Measurements from ENCODE around the gene NFATC2.

Gene NFATC2

GRCh38 chr20:51412333-51412871 is 130.1 kb downstream of the NFATC2 start:
- no peak for DNase-seq (ENCODE audit: low spot score)

GRCh38 chr20:51411870-51412269 is 130.6 kb downstream of the NFATC2 start:
- DNase-seq (ENCODE audit: low spot score): no peak

- no peak for DNase-seq (ENCODE audit: low spot score)
These were observed 131.8 kb downstream of the NFATC2 start for GRCh38 chr20:51410586-51411325.

GRCh38 chr20:51409192-51409880 is 133.2 kb downstream of the NFATC2 start:
- DNase-seq (ENCODE audit: low spot score): no peak

- DNase-seq (ENCODE audit: low spot score): no peak
These were observed 138.0 kb downstream of the NFATC2 start for GRCh38 chr20:51404297-51405060.

- DNase-seq (ENCODE audit: low spot score): no peak
These were observed 138.9 kb downstream of the NFATC2 start for GRCh38 chr20:51403466-51404220.

- no peak for DNase-seq (ENCODE audit: low spot score)
These were observed 140.3 kb downstream of the NFATC2 start for GRCh38 chr20:51402201-51402600.

GRCh38 chr20:51401496-51401895 is 141.0 kb downstream of the NFATC2 start:
- no peak for DNase-seq (ENCODE audit: low spot score)

GRCh38 chr20:51400051-51400926 is 142.2 kb downstream of the NFATC2 start:
- DNase-seq (ENCODE audit: low spot score): no peak

- DNase-seq (ENCODE audit: low spot score): no peak
These were observed 143.3 kb downstream of the NFATC2 start for GRCh38 chr20:51399006-51399890.

GRCh38 chr20:51398552-51398951 is 144.0 kb downstream of the NFATC2 start:
- DNase-seq (ENCODE audit: low spot score): no peak

GRCh38 chr20:51398083-51398482 is 144.4 kb downstream of the NFATC2 start:
- no peak for DNase-seq (ENCODE audit: low spot score)

- DNase-seq (ENCODE audit: low spot score): no peak
These were observed 145.4 kb downstream of the NFATC2 start for GRCh38 chr20:51397137-51397536.

GRCh38 chr20:51396365-51396909 is 146.1 kb downstream of the NFATC2 start:
- no peak for DNase-seq (ENCODE audit: low spot score)

GRCh38 chr20:51394706-51395105 is 147.8 kb downstream of the NFATC2 start:
- no peak for DNase-seq (ENCODE audit: low spot score)

- DNase-seq (ENCODE audit: low spot score): no peak
These were observed 148.9 kb downstream of the NFATC2 start for GRCh38 chr20:51393571-51393970.

- DNase-seq (ENCODE audit: low spot score): no peak
These were observed 149.8 kb downstream of the NFATC2 start for GRCh38 chr20:51392614-51393186.

GRCh38 chr20:51391926-51392325 is 150.6 kb downstream of the NFATC2 start:
- DNase-seq (ENCODE audit: low spot score): no peak
